ES-I3 (cell line): Measurements from ENCODE around the gene SZT2.
"Not testable (repeated sequence)": the region's sequence is repeated elsewhere in the genome, so short reads cannot be mapped to it uniquely, and the experiment has no call there.

Experiments
- H3K36me3 ChIP-seq: 2 replicates; pipeline ENCODE4 v1.6.1; 2013; ENCODE audit warnings: mild to moderate bottlenecking, low read length, control low read depth, moderate library complexity; ENCODE audit not compliant: insufficient read depth
- H3K4me1 ChIP-seq: 2 replicates; pipeline ENCODE4 v1.6.1; 2013; ENCODE audit warnings: mild to moderate bottlenecking, control low read depth, low read length; ENCODE audit not compliant: insufficient read depth
- H3K9ac ChIP-seq: 2 replicates; pipeline ENCODE4 v1.6.1; 2013; ENCODE audit warnings: low read depth, mild to moderate bottlenecking, low read length, moderate library complexity
- H3K9me3 ChIP-seq: 2 replicates; pipeline ENCODE4 v1.6.1; 2013; ENCODE audit warnings: mild to moderate bottlenecking, low read length, moderate library complexity; ENCODE audit not compliant: control insufficient read depth, insufficient read depth

The SZT2 gene

DNA sequence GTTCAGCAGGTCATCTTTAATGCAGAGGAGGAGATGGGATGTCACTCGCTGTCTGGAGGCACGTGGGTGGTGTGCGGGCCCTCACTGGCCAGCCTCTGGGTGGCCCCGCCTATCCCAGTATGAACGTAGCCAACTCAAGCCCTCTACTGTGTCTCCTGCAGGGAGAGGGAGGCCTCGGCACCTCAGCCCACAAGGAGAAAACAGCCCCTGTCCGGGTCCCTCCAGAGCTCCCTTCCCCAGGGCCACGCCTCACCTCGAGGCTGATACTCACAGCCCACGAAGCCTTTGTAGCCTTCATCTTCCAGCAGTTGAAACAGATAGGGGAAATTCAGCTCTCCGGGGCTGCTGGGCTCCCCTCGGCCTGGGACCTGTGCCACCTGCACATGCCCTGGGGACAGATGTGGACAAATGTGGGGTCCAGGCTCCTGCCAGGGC lies 61.5 kb downstream of the SZT2 start:
- Histone ChIP-seq H3K9me3 (no peaks in the 10 kb centered on the region), H3K36me3 (peaks cover 17% of the 10 kb centered on the region), H3K4me1 (peaks cover 4% of the 10 kb centered on the region; the same call in 1 of the 2 replicates), H3K9ac (no peak overlapping the region)

DNA sequence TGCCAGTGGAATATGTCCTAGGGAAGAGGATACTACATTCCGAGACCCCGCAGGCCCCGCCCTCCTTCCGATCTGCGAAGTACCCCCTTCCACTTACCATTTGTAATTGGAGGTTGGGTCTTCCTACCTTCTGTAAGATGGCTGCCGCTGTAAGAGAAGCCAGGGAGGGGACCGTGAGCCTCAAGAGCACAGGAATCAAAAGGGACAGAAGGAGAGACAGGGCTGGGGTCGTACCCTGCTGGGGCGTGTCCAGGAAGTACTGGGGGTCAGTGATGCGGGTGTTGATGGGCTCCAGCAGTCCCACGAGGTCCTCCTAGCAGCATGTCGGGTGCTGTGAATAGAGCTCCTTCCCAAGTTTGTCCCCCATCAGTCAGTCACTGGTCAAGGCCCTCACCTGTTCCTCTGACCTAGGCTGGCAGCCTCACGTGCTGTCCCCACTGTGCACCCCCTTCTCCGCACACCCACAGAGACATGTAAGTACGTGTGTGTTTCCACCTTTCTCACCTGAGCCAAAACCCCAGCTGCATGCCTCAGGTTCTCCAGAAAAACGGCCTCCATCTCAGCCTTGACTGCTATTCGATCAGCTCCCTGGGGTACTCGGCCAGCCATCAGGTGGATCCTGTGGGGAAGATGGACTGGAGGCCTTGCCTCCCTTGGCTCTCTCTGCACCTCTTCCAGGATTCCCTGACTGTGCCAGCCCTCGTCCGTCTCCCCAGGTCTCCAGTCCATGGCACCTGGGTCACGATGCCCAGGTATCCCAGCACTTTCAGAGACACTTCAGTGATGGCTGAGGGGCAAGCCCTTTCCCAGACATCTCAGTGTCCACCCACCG lies 62.2 kb downstream of the SZT2 start:
- Histone ChIP-seq H3K9ac (no peak overlapping the region), H3K9me3 (no peaks in the 10 kb centered on the region), H3K36me3 (peaks cover 10% of the 10 kb centered on the region), H3K4me1 (peaks cover 4% of the 10 kb centered on the region; the same call in 1 of the 2 replicates)

DNA sequence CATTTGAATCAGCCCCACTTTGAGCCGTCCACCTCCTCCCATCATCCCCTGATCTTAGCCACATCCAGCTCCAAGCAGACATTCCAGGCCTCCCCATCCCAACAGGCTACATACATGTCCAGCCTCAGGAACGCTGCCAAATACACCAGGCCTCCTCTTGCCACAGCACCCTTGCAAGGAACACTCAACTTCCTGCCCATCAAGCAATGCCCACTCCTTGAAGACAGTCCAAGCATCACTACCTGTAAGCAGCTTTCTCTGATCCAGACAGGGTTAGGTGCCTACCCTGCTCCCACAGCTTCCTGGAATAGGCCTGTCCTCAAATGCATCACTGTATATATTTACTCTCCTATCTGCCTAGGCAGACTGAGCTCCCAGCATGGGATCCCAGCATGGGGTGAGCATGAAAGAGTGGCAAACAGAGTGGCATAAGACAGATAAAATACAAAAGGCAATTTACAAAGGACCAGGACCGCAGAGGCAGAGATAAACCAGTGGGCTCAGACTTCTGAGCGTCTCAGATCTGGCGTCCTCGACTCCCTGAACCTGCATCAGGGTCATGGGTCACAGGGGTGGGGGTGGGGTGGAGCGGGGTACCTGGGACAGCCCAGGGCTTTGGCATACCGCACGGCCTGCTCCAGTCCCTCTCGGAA lies 63.2 kb downstream of the SZT2 start:
- Histone ChIP-seq H3K4me1 (peaks cover 4% of the 10 kb centered on the region; the same call in 1 of the 2 replicates), H3K9me3 (no peaks in the 10 kb centered on the region), H3K9ac (peak overlapping the region; percentile 59; the same call in 1 of the 2 replicates), H3K36me3 (peaks cover 6% of the 10 kb centered on the region)

DNA sequence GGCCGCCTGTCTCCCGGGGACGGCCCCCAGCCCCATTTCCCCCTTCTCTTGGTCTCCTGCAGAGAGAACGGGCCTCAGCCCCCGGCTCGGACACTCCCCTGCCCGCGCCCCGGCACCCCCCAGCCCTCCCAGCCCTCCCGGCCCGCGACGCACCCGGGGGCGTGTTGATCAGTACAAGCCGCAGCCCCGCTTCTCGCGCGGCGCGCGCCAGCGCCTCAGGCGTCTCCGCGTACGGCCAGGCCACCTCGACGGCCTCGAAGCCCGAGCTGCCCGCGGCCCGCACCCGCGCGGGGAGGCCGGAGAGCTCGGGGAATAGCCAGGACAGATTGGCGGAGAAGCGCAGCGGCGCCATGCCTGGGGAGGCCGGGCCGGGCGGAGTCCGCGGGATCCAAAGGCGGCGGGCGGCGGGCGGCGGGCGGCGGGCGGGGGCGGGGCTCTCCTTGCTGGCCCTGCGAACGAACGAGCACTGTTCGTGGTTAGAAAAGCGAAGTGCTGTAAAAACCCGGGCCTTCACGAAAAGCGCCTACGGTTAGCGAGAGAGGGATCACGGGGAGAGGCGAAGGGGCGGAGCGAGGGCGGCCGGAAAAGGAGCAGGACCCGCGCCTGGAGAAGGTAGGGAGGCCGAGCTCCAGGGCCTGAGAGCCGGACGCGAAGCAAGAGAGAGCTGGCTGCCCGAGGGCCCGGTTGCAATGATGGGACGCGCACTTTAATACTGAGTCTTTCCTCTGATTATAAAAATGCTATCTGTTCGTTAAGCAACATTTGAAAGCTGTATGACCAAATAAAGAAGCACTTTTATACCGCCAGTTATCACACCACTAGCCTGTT lies 64.0 kb downstream of the SZT2 start, which contains the start of gene HYI:
Gene HYI (minus strand): TSS at position 490 of the 828 bp plus-strand sequence. CDS start 138 bp downstream, at position 352.
- H3K9ac ChIP-seq = peak within 1 kb of the TSS; percentile 84
- H3K4me1 ChIP-seq = peaks cover 4% of the 10 kb centered on the region; the same call in 1 of the 2 replicates
- no peaks in the 10 kb centered on the region for H3K9me3 ChIP-seq
- H3K36me3 ChIP-seq = peaks cover 6% of the 10 kb centered on the region; the same call in 1 of the 2 replicates

- H3K4me1 ChIP-seq = peaks cover 4% of the 10 kb centered on the region; the same call in 1 of the 2 replicates
- H3K9ac ChIP-seq = peak overlapping the region; percentile 84
- H3K36me3 ChIP-seq = peaks cover 6% of the 10 kb centered on the region; the same call in 1 of the 2 replicates
- no peaks in the 10 kb centered on the region for H3K9me3 ChIP-seq
Measured at GRCh38 chr1:43454270-43455011, 64.7 kb downstream of the SZT2 start.

GRCh38 chr1:43455213-43455889 lies 65.7 kb downstream of the SZT2 start:
- no peaks in the 10 kb centered on the region for H3K9me3 ChIP-seq
- H3K4me1 ChIP-seq = peaks cover 4% of the 10 kb centered on the region; the same call in 1 of the 2 replicates
- H3K9ac ChIP-seq = no peak overlapping the region
- H3K36me3 ChIP-seq = peaks cover 6% of the 10 kb centered on the region; the same call in 1 of the 2 replicates

- not testable (repeated sequence) for H3K4me1 ChIP-seq, H3K36me3 ChIP-seq, H3K9me3 ChIP-seq
Measured at GRCh38 chr1:43458379-43458778, 68.7 kb downstream of the SZT2 start.

DNA sequence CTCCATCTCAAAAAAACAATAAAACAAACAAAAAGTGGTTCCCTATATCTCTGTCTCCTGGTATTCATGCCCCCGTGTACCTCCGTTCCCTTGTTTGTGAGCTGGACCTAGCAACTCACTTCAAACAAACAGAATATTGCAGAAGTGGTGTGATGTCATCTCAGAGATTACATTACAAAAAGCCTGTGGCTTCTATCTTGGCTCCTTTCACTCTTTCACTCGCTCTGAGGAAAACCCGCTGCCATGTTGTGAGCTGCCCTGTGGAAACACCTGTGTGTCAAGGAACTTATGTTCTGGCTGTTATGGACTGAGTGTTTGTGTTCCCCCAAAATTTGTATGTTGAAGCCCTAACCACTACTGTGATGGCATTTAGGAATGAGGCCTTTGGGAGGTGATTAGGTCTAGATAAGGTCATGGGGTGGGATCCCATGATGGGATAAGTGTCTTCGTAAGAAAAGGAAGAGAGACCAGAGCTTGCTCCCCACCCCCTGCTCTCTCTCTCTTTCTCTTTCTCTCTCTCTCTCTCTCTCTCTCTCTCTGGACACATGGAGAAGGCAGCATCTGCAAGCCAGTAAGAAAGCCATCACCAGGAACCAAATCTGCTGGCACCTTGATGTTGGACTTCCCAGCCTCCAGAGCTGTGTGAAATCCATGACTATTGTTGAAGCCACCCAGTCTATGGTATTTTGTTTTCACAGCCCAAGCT lies 71.4 kb downstream of the SZT2 start:
- peaks cover 2% of the 10 kb centered on the region; the same call in 1 of the 2 replicates for H3K9me3 ChIP-seq
- H3K9ac ChIP-seq = no peak overlapping the region
- H3K36me3 ChIP-seq = no peaks in the 10 kb centered on the region
- no peaks in the 10 kb centered on the region for H3K4me1 ChIP-seq

More at GRCh38 chr1:43458379-43458778, 68.7 kb downstream of the SZT2 start:
- not testable (repeated sequence) for H3K9ac ChIP-seq

DNA sequence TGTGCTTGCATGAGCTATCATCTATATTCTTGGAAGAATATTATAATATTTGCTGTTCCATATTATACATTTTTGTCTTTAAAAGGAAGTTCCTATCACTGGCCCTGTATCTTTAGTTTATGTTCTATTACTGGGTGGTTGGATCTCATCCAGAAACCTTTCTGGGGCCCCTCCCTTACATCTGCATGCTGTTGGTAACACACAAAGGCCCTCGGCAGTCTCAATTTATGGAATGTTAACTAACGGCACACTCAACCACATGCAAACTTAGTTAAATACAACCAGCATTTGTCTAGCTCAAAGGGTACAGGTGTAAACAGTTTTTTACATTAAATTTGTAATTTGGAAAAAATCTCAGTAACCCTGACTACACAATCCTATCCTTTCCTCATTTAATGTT lies 73.8 kb downstream of the SZT2 start:
- H3K4me1 ChIP-seq = no peaks in the 10 kb centered on the region
- H3K9me3 ChIP-seq = peaks cover 2% of the 10 kb centered on the region; the same call in 1 of the 2 replicates
- H3K36me3 ChIP-seq = no peaks in the 10 kb centered on the region
- H3K9ac ChIP-seq = no peak overlapping the region

- Histone ChIP-seq H3K4me1 (no peaks in the 10 kb centered on the region), H3K36me3 (no peaks in the 10 kb centered on the region), H3K9ac (no peak overlapping the region), H3K9me3 (peaks cover 2% of the 10 kb centered on the region; the same call in 1 of the 2 replicates)
Measured at GRCh38 chr1:43464681-43465504, 75.2 kb downstream of the SZT2 start.

- no peak overlapping the region for H3K9ac ChIP-seq
- H3K4me1 ChIP-seq = no peaks in the 10 kb centered on the region
- H3K36me3 ChIP-seq = no peaks in the 10 kb centered on the region
- peaks cover 2% of the 10 kb centered on the region; the same call in 1 of the 2 replicates for H3K9me3 ChIP-seq
Measured at GRCh38 chr1:43465505-43466067, 75.9 kb downstream of the SZT2 start.

DNA sequence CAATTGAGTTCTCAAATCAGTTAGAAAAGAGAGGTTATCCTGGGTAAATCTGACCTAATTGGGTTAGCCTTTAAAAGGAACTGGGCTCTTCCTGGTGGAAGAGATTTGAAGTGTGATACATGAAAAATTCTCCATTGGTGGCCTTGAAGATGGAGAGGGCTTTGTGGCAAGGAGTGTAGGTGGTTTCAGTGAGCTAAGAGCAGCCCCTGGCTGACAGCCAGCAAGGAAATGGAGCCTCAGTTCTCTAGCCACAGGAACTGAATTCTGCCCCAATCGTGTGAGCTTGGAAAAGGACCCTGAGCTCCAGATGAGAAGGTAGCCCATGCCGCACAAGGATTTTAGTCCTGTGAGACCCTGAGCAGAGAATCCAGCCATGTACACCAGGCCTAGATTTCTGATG lies 76.7 kb downstream of the SZT2 start:
- Histone ChIP-seq H3K4me1 (no peaks in the 10 kb centered on the region), H3K9me3 (no peaks in the 10 kb centered on the region; the same call in 1 of the 2 replicates), H3K9ac (no peak overlapping the region), H3K36me3 (no peaks in the 10 kb centered on the region)
